Suprapubic skin (tissue), 3 donors: ENCODE data around the gene FOXJ1.

ENCODE experiments used
- POLR2AphosphoS5 ChIP-seq, 3 donors: sonication (generic); formaldehyde crosslinking; IDR thresholded peaks; one replicate each; pipeline ENCODE4 v1.6.1; 2017; ENCODE audit warnings: antibody characterized with exemption in 3 of 3
- TF ChIP-seq, protein P1 (sequence below), 2 donors: fragments of 200-600 bp in 1 of 2; fragments of 450-650 bp in 1 of 2; sonication (generic) in 1 of 2; IDR thresholded peaks; one replicate each; pipeline ENCODE4 v1.5.1; 2016 to 2019; ENCODE audit warnings: antibody characterized with exemption in 2 of 2, mild to moderate bottlenecking in 1 of 2, moderate library complexity in 1 of 2

DNA sequence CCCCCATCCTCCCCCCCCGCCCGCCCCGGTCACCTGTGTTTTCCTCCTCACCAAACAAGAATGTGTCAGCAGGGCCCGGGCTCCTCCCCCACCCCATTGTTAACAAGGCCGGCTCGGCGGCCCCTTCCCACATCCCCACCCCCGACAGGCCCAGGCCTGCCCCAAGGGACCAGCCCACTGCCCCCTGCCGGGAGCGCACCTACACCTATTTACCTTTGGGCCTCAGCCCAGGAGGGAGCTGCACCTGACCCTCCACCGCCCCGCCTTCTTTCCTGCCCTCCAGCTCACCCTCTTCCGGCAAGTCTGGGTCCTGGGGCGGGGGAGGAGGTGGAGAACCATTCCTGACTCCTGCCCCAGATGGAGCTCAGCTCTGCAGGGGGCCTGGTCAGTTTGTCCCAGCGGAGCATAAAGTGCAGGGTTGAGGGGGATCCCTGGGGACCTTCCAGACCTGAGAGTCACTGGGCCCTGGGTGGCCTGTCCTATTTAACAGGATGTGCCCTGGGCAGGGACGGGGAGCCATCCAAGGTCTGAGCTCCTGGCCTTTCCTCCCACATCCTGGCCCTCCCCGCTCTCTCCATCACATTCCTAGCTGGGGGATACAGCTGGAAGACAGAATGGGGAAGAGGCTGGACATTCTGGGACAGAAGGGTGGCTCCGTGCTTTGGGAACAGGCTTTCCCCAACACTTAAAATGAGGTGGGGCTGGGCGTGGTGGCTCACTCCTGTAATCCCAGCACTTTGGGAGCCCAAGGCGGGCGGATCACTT, 8.3 kb downstream of the FOXJ1 start:
- TF ChIP-seq, protein P1, sequence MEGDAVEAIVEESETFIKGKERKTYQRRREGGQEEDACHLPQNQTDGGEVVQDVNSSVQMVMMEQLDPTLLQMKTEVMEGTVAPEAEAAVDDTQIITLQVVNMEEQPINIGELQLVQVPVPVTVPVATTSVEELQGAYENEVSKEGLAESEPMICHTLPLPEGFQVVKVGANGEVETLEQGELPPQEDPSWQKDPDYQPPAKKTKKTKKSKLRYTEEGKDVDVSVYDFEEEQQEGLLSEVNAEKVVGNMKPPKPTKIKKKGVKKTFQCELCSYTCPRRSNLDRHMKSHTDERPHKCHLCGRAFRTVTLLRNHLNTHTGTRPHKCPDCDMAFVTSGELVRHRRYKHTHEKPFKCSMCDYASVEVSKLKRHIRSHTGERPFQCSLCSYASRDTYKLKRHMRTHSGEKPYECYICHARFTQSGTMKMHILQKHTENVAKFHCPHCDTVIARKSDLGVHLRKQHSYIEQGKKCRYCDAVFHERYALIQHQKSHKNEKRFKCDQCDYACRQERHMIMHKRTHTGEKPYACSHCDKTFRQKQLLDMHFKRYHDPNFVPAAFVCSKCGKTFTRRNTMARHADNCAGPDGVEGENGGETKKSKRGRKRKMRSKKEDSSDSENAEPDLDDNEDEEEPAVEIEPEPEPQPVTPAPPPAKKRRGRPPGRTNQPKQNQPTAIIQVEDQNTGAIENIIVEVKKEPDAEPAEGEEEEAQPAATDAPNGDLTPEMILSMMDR (IDR thresholded peaks at IDR 0.05) = no peak
- TF ChIP-seq POLR2AphosphoS5 (IDR thresholded peaks at IDR 0.05) = no peak
